Naive B cell (primary cell): Measurements from ENCODE around the gene WFDC12. TPM values are rescaled to one million over a fixed set of nuclear protein-coding genes. Genes with fewer than 3 reads are reported as not detected.
A peak's percentile ranks its signal among the peaks of the same experiment; 100 is the strongest.
"Not testable (repeated sequence)": the region's sequence is repeated elsewhere in the genome, so short reads cannot be mapped to it uniquely, and the experiment has no call there.

Experiments used
- ATAC-seq, 2 donors: fragments of 150-1000 bp; cut with Tn5 transposase; 2 replicates each; pipeline ENCODE4 v1.10.0; 2021; ENCODE audit warnings: low read depth in 2 of 2, mild to moderate bottlenecking in 2 of 2, moderate library complexity in 2 of 2
- DNase-seq: peaks from one replicate; pipeline ENCODE4 v3.0.0; 2022
- H3K27ac Mint-ChIP-seq, 6 donors: one replicate each; pipeline ENCODE4 v1.8.0; 2020 to 2022; ENCODE audit warnings: mild to moderate bottlenecking in 6 of 6, mixed read lengths in 6 of 6, moderate library complexity in 5 of 6, inconsistent platforms in 2 of 6
- H3K27me3 Mint-ChIP-seq, 3 donors: one replicate each; pipeline ENCODE4 v1.8.0; 2021 to 2022; ENCODE audit warnings: mixed read lengths in 3 of 3, mild to moderate bottlenecking in 1 of 3
- H3K36me3 Mint-ChIP-seq, 2 donors: one replicate each; pipeline ENCODE4 v1.8.0; 2020 to 2022; ENCODE audit warnings: mixed read lengths in 2 of 2, inconsistent platforms in 1 of 2, mild to moderate bottlenecking in 1 of 2
- H3K4me1 Mint-ChIP-seq, 3 donors: one replicate each; pipeline ENCODE4 v1.8.0; 2020 to 2022; ENCODE audit warnings: mixed read lengths in 3 of 3, inconsistent platforms in 1 of 3, mild to moderate bottlenecking in 1 of 3, moderate library complexity in 1 of 3
- H3K4me3 Mint-ChIP-seq, 8 donors: one replicate each; pipeline ENCODE4 v1.8.0; 2020 to 2022; ENCODE audit warnings: mild to moderate bottlenecking in 8 of 8, mixed read lengths in 8 of 8, moderate library complexity in 8 of 8, inconsistent platforms in 2 of 8
- H3K9me3 Mint-ChIP-seq, 7 donors: one replicate each; pipeline ENCODE4 v1.8.0; 2020 to 2022; ENCODE audit warnings: mixed read lengths in 7 of 7, mild to moderate bottlenecking in 5 of 7, inconsistent platforms in 2 of 7, moderate library complexity in 1 of 7
- polyA plus RNA-seq, 6 donors: library from polyadenylated mRNA; unstranded; fragments of 300-500 nt; fragmentation: Illumina TruSeq; gene quantifications; one replicate each; pipeline ENCODE4 v1.2.3, GENCODE V29; 2021; ENCODE audit warnings: low read depth in 6 of 6

The WFDC12 gene, protein sequence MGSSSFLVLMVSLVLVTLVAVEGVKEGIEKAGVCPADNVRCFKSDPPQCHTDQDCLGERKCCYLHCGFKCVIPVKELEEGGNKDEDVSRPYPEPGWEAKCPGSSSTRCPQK
- polyA plus RNA-seq, result not detected

DNA sequence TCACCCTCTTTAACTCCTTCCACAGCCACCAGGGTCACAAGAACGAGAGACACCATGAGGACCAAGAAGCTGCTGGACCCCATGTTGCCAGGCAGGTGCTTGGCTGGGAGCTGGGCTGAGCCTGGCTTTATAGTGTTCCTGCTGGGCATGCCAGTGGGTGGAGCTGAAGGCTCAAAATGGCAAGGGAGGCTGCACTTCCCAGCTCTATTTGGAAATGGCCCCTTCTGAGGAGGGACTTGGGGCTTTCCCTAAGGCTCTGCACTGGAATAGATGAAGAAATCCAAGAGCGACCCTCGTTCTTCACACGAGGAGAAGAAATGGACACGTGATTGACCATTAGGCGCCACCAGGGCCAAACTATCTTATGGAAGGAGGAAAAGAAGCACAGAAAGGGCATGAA lies at the start of gene WFDC12:
TSS of gene WFDC12 (minus strand) at position 101 of the 400 bp plus-strand sequence. CDS start at position 83, 18 bp downstream.
- Mint-ChIP-seq H3K27ac (peak within 1 kb of the TSS in 1 of 6 donors; percentile 47), H3K36me3 (no peaks in the 10 kb centered on the region), H3K4me1 (no peaks in the 10 kb centered on the region), H3K4me3 (no peak within 1 kb of the TSS), H3K9me3 (peaks cover 0 to 3% (median 0%) of the 10 kb centered on the region in 7 donors), H3K27me3 (peaks cover 48 to 59% (median 57%) of the 10 kb centered on the region in 3 donors)
- DNase-seq (no peak), ATAC-seq (no peak)

GRCh38 chr20:45173522-45173921 lies 49.3 kb upstream of the WFDC12 start:
- Mint-ChIP-seq H3K27ac (no peak overlapping the region), H3K27me3 (peaks cover 20 to 39% (median 30%) of the 10 kb centered on the region in 3 donors)

GRCh38 chr20:45164906-45165305 lies 40.6 kb upstream of the WFDC12 start:
- Mint-ChIP-seq H3K27ac (no peak overlapping the region), H3K9me3 (peaks cover 5 to 94% (median 39%) of the 10 kb centered on the region in 7 donors), H3K4me1 (no peaks in the 10 kb centered on the region), H3K36me3 (peaks cover 7 to 28% of the 10 kb centered on the region in 2 donors), H3K4me3 (no peak overlapping the region), H3K27me3 (peaks cover 49 to 64% (median 53%) of the 10 kb centered on the region in 3 donors)
- ATAC-seq (no peak), DNase-seq (no peak)

More at GRCh38 chr20:45173522-45173921, 49.3 kb upstream of the WFDC12 start:
- H3K4me3 Mint-ChIP-seq, result no peak overlapping the region
- H3K9me3 Mint-ChIP-seq, result peaks cover 0 to 17% (median 4%) of the 10 kb centered on the region in 7 donors
- ATAC-seq (no peak), DNase-seq (no peak)
- H3K36me3 Mint-ChIP-seq, result no peaks in the 10 kb centered on the region
- H3K4me1 Mint-ChIP-seq, result no peaks in the 10 kb centered on the region

DNA sequence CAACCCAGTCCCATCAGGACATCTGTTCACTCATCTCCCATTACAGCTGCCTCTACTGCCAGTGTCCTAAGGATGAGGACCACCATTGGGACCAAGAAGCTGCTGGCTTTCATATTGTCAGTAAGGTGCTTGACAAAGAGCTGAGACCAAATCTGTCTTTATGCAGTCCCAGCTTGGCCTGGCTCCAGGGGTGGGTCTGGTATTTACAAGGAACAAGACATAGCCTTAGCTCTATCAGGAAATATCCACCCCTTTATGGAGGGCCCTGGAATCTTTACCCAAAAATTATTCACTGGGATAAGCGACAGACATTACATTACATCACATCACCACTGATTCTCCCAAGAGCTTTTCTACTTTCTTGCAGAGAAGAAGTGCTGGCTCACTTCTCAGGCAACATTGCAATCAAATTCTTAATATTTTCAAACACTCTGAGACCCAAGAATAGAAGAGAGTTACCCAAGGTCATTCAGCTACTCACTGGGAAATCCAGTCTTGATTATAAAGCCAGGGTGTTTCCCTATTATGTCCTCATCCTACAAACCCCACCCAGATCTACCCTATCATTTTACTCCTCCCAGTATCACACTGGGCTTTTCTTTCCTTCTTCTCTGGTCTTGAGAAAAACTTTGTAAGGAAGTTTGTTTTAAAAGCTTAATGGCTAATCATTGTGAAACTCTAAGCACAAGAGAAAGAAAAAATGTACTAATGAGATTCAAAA lies 39.0 kb upstream of the WFDC12 start:
- ATAC-seq (no peak), DNase-seq (no peak)
- Mint-ChIP-seq H3K36me3 (peaks cover 7 to 40% of the 10 kb centered on the region in 2 donors), H3K27me3 (peaks cover 45 to 69% (median 58%) of the 10 kb centered on the region in 3 donors), H3K4me3 (no peak overlapping the region), H3K27ac (no peak overlapping the region), H3K9me3 (peaks cover 15 to 94% (median 44%) of the 10 kb centered on the region in 7 donors), H3K4me1 (no peaks in the 10 kb centered on the region)

- Mint-ChIP-seq H3K4me1 (peaks cover 5 to 20% (median 6%) of the 10 kb centered on the region in 3 donors), H3K27ac (no peak overlapping the region), H3K9me3 (peaks cover 20 to 82% (median 43%) of the 10 kb centered on the region in 7 donors), H3K4me3 (no peak overlapping the region), H3K27me3 (peaks cover 40 to 52% (median 43%) of the 10 kb centered on the region in 3 donors), H3K36me3 (peaks cover 13 to 32% of the 10 kb centered on the region in 2 donors)
- ATAC-seq, result no peak
- DNase-seq, result no peak
Measured at GRCh38 chr20:45157962-45158361, 33.7 kb upstream of the WFDC12 start.

DNA sequence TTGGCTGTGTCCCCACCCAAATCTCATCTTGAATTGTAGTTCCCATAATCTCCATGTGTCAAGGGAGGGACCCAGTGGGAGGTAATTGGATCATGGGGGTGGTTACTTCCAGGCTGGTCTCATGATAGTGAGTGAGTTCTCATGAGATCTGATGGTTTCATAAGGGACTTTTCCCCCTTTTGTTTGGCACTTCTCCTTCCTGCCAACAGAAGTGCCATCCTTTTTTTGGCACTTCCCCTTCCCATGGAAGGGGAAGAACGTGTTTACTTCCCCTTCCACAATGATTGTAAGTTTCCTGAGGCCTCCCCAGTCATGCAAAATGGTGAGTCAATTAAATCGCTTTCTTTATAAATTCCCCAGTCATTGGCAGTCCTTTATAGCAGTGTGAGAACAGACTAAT lies 32.4 kb upstream of the WFDC12 start:
- Mint-ChIP-seq H3K4me1 (peaks cover 5 to 20% (median 6%) of the 10 kb centered on the region in 3 donors), H3K27me3 (peaks cover 29 to 49% (median 32%) of the 10 kb centered on the region in 3 donors), H3K9me3 (peaks cover 15 to 69% (median 36%) of the 10 kb centered on the region in 7 donors), H3K27ac (no peak overlapping the region), H3K36me3 (peaks cover 6 to 24% of the 10 kb centered on the region in 2 donors), H3K4me3 (no peak overlapping the region)
- ATAC-seq (no peak), DNase-seq (no peak)

GRCh38 chr20:45154794-45155193 lies 30.5 kb upstream of the WFDC12 start:
- peaks cover 24 to 58% (median 42%) of the 10 kb centered on the region in 3 donors for H3K27me3 Mint-ChIP-seq

DNA sequence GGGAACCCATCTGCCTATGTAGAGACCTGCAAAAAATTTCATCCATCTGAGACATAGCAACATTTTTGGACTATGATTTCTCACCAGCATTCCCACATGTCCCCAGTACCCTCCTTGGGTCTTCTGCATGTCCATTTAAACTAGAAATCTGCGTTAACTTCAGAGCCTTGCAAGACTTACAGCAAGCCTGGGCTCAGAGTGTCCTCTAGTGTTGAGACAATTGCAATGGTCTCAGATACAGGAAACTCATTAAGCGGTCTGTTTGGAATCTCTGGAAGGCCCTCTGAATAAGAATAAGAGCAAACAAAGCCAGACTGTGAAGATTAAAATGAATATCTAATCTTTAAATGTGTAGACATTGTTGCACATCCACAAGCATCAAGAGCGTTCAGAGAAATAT lies 29.9 kb upstream of the WFDC12 start:
- peaks cover 6 to 22% of the 10 kb centered on the region in 2 donors for H3K36me3 Mint-ChIP-seq
- peaks cover 14 to 47% (median 24%) of the 10 kb centered on the region in 7 donors for H3K9me3 Mint-ChIP-seq
- no peak overlapping the region for H3K4me3 Mint-ChIP-seq
- DNase-seq (no peak), ATAC-seq (no peak)
- peaks cover 30 to 64% (median 48%) of the 10 kb centered on the region in 3 donors for H3K27me3 Mint-ChIP-seq
- H3K27ac Mint-ChIP-seq, result peak overlapping the region in 1 of 6 donors; percentile 13
- H3K4me1 Mint-ChIP-seq, result peaks cover 5 to 20% (median 6%) of the 10 kb centered on the region in 3 donors

More at GRCh38 chr20:45154794-45155193, 30.5 kb upstream of the WFDC12 start:
- H3K36me3 Mint-ChIP-seq, result peaks cover 6 to 24% of the 10 kb centered on the region in 2 donors
- H3K9me3 Mint-ChIP-seq, result peaks cover 15 to 52% (median 25%) of the 10 kb centered on the region in 7 donors
- H3K4me1 Mint-ChIP-seq, result peaks cover 5 to 20% (median 6%) of the 10 kb centered on the region in 3 donors
- ATAC-seq, DNase-seq: not testable (repeated sequence)
- peak overlapping the region in 1 of 6 donors; percentile 7 for H3K27ac Mint-ChIP-seq
- H3K4me3 Mint-ChIP-seq, result peak overlapping the region in 1 of 8 donors; percentile 7

DNA sequence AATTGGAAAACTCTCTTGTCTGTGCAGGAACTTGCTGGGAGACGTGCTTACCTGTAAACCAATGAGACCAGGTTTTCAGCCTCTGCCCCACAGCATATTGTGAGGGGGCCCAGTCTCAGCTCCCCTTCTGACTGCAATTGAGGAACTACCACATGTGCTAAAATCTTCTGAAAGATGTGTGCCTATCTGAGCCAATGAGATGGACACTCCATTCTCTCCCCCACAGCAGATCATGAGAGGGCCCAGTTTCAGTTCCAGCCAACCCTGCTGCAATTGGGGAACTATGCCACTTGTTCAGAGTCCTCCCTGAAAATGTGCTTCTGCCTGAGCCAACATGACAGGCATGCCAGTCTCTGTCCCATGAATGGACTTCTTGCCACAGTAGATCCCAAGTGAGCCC lies 29.5 kb upstream of the WFDC12 start:
- peaks cover 6 to 18% of the 10 kb centered on the region in 2 donors for H3K36me3 Mint-ChIP-seq
- DNase-seq (peak; percentile 13), ATAC-seq (peak; percentile 71 to 78)
- H3K27ac Mint-ChIP-seq, result peak overlapping the region in 1 of 6 donors; percentile 13
- H3K4me3 Mint-ChIP-seq, result no peak overlapping the region
- H3K27me3 Mint-ChIP-seq, result peaks cover 29 to 64% (median 52%) of the 10 kb centered on the region in 3 donors
- peaks cover 5 to 20% (median 6%) of the 10 kb centered on the region in 3 donors for H3K4me1 Mint-ChIP-seq
- peaks cover 10 to 42% (median 20%) of the 10 kb centered on the region in 7 donors for H3K9me3 Mint-ChIP-seq

- Mint-ChIP-seq H3K27me3 (peaks cover 32 to 65% (median 52%) of the 10 kb centered on the region in 3 donors), H3K4me3 (no peak overlapping the region), H3K36me3 (peaks cover 6 to 12% of the 10 kb centered on the region in 2 donors), H3K4me1 (peaks cover 5 to 20% (median 6%) of the 10 kb centered on the region in 3 donors), H3K9me3 (peaks cover 5 to 36% (median 14%) of the 10 kb centered on the region in 7 donors), H3K27ac (peak overlapping the region in 1 of 6 donors; percentile 24)
- no peak for DNase-seq
- no peak for ATAC-seq
Measured at GRCh38 chr20:45153147-45153546, 28.9 kb upstream of the WFDC12 start.

- peaks cover 5 to 20% (median 6%) of the 10 kb centered on the region in 3 donors for H3K4me1 Mint-ChIP-seq
- no peak for DNase-seq
- peaks cover 5 to 29% (median 12%) of the 10 kb centered on the region in 7 donors for H3K9me3 Mint-ChIP-seq
- no peak for ATAC-seq
- no peak overlapping the region for H3K27ac Mint-ChIP-seq
- H3K36me3 Mint-ChIP-seq, result peaks cover 6 to 11% of the 10 kb centered on the region in 2 donors
- no peak overlapping the region for H3K4me3 Mint-ChIP-seq
- H3K27me3 Mint-ChIP-seq, result peaks cover 36 to 61% (median 50%) of the 10 kb centered on the region in 3 donors
Measured at GRCh38 chr20:45152405-45152804, 28.1 kb upstream of the WFDC12 start.

- ATAC-seq (no peak), DNase-seq (no peak)
- H3K9me3 Mint-ChIP-seq, result no peaks in the 10 kb centered on the region
- H3K36me3 Mint-ChIP-seq, result no peaks in the 10 kb centered on the region
- H3K27ac Mint-ChIP-seq, result no peak overlapping the region
- H3K27me3 Mint-ChIP-seq, result peaks cover 30 to 65% (median 49%) of the 10 kb centered on the region in 3 donors
- no peak overlapping the region for H3K4me3 Mint-ChIP-seq
- peaks cover 0 to 8% (median 5%) of the 10 kb centered on the region in 3 donors for H3K4me1 Mint-ChIP-seq
Measured at GRCh38 chr20:45149062-45149461, 24.8 kb upstream of the WFDC12 start.

DNA sequence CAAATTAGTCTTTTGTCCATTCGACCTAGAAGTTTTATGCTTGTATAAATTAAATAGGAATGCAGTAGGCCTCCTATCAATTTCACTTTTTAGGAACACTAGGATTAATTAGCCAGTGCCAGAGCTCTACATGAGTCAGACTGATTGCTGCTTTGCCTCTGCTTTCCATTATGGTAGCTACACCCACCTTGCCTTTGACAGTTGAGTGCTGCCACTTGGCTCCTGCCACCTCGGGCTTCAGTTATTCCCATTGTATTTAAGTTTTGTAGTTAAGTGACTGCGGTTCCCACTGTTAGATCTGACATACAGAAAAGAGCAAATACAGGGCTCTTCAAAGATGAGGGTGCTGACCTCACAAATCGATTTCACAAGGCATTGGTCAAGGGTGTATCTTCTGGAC lies 16.6 kb upstream of the WFDC12 start:
- Mint-ChIP-seq H3K9me3 (no peaks in the 10 kb centered on the region), H3K4me1 (no peaks in the 10 kb centered on the region), H3K27ac (no peak overlapping the region)

More for the DNA sequence above, 16.6 kb upstream of the WFDC12 start:
- Mint-ChIP-seq H3K27me3 (peaks cover 6 to 33% (median 19%) of the 10 kb centered on the region in 3 donors), H3K36me3 (no peaks in the 10 kb centered on the region), H3K4me3 (no peak overlapping the region)
- DNase-seq, result no peak
- ATAC-seq, result no peak
